H9 (cell line): Measurements from ENCODE around the gene FAM83C. TPM values are rescaled to one million over a fixed set of nuclear protein-coding genes. Genes with fewer than 3 reads are reported as not detected.

Source experiments
- DNase-seq: peaks from one replicate; pipeline ENCODE4 v3.0.0-alpha.2; 2017
- H2AFZ ChIP-seq: one replicate; pipeline ENCODE4 v1.6.1; 2013; ENCODE audit warnings: mild to moderate bottlenecking, low read length, control low read depth, moderate library complexity
- H2AK5ac ChIP-seq: 2 replicates; pipeline ENCODE4 v1.6.1; 2013; ENCODE audit warnings: low read length, control low read depth, mixed read lengths; ENCODE audit not compliant: insufficient read length
- H2BK120ac ChIP-seq: one replicate; pipeline ENCODE4 v1.6.1; 2013; ENCODE audit warnings: low read depth, mild to moderate bottlenecking, low read length, control low read depth, inconsistent platforms; ENCODE audit not compliant: poor library complexity, severe bottlenecking
- H2BK12ac ChIP-seq: 2 replicates; pipeline ENCODE4 v1.6.1; 2013; ENCODE audit warnings: low read length, control low read depth, mixed read lengths, low read depth; ENCODE audit not compliant: insufficient read length
- H2BK15ac ChIP-seq: 2 replicates; pipeline ENCODE4 v1.6.1; 2013; ENCODE audit warnings: low read depth, low read length, control low read depth
- H2BK20ac ChIP-seq: one replicate; pipeline ENCODE4 v1.6.1; 2013; ENCODE audit warnings: low read depth, mild to moderate bottlenecking, low read length, control low read depth, inconsistent platforms; ENCODE audit not compliant: poor library complexity, severe bottlenecking
- H2BK5ac ChIP-seq: 2 replicates; pipeline ENCODE4 v1.6.1; 2013; ENCODE audit warnings: low read length, control low read depth, mixed read lengths; ENCODE audit not compliant: insufficient read length
- H3K14ac ChIP-seq: 2 replicates; pipeline ENCODE4 v1.6.1; 2013; ENCODE audit warnings: low read length, control low read depth; ENCODE audit not compliant: insufficient read depth
- H3K18ac ChIP-seq: 2 replicates; pipeline ENCODE4 v1.6.1; 2013; ENCODE audit warnings: low read depth, mild to moderate bottlenecking, mixed read lengths, low read length, control low read depth; ENCODE audit not compliant: insufficient read length
- H3K23ac ChIP-seq: 2 replicates; pipeline ENCODE4 v1.6.1; 2013; ENCODE audit warnings: low read length, control low read depth, mixed read lengths, low read depth; ENCODE audit not compliant: insufficient read length
- H3K23me2 ChIP-seq: 2 replicates; pipeline ENCODE4 v1.6.1; 2013; ENCODE audit warnings: low read depth, mild to moderate bottlenecking, mixed read lengths, low read length, control low read depth; ENCODE audit not compliant: insufficient read length, poor library complexity, severe bottlenecking
- H3K27ac ChIP-seq: 2 replicates; pipeline ENCODE4 v1.5.1; 2013; ENCODE audit warnings: low read length, control low read depth, mixed read lengths, low read depth; ENCODE audit not compliant: insufficient read length
- H3K27me3 ChIP-seq: 2 replicates; pipeline ENCODE4 v1.6.1; 2013; ENCODE audit warnings: low read length, control low read depth, inconsistent platforms; ENCODE audit not compliant: insufficient read depth
- H3K4ac ChIP-seq: 2 replicates; pipeline ENCODE4 v1.6.1; 2013; ENCODE audit warnings: low read depth, mild to moderate bottlenecking, control low read depth, inconsistent platforms, low read length, moderate library complexity
- H3K4me1 ChIP-seq: 2 replicates; pipeline ENCODE4 v1.6.1; 2013; ENCODE audit warnings: low read length, control low read depth, inconsistent platforms; ENCODE audit not compliant: insufficient read depth
- H3K4me2 ChIP-seq: 2 replicates; pipeline ENCODE4 v1.6.1; 2013; ENCODE audit warnings: low read length, control low read depth, mixed read lengths; ENCODE audit not compliant: insufficient read length, insufficient read depth
- H3K56ac ChIP-seq: 2 replicates; pipeline ENCODE4 v1.6.1; 2013; ENCODE audit warnings: low read depth, mild to moderate bottlenecking, mixed read lengths, low read length, control low read depth; ENCODE audit not compliant: insufficient read length
- H3K79me1 ChIP-seq: 2 replicates; pipeline ENCODE4 v1.6.1; 2013; ENCODE audit warnings: low read depth, mild to moderate bottlenecking, moderate library complexity, low read length, control low read depth, inconsistent platforms; ENCODE audit not compliant: insufficient read depth, poor library complexity, severe bottlenecking
- H3K79me2 ChIP-seq: 2 replicates; pipeline ENCODE4 v1.6.1; 2013; ENCODE audit warnings: low read length, control low read depth, inconsistent platforms; ENCODE audit not compliant: insufficient read depth
- H3K9ac ChIP-seq: 2 replicates; pipeline ENCODE4 v1.6.1; 2013; ENCODE audit warnings: low read length, control low read depth, mixed read lengths; ENCODE audit not compliant: insufficient read length; ENCODE audit errors: extremely low read depth
- H3K9me3 ChIP-seq: one replicate; pipeline ENCODE4 v1.6.1; 2013; ENCODE audit warnings: low read depth, low read length, inconsistent platforms; ENCODE audit not compliant: control insufficient read depth
- H3T11ph ChIP-seq: one replicate; pipeline ENCODE4 v1.6.1; 2013; ENCODE audit warnings: mild to moderate bottlenecking, low read length, control low read depth, inconsistent platforms
- H4K20me1 ChIP-seq: one replicate; pipeline ENCODE4 v1.6.1; 2013; ENCODE audit not compliant: control insufficient read depth, insufficient read length, insufficient read depth
- H4K5ac ChIP-seq: 2 replicates; pipeline ENCODE4 v1.6.1; 2013; ENCODE audit warnings: low read depth, mild to moderate bottlenecking, mixed read lengths, low read length, control low read depth; ENCODE audit not compliant: insufficient read length
- H4K8ac ChIP-seq: replicated peaks from 2 replicates; pipeline ENCODE4 v1.6.1; 2013; ENCODE audit warnings: low read length, control low read depth, mixed read lengths, low read depth; ENCODE audit not compliant: insufficient read length
- H4K91ac ChIP-seq: 2 replicates; pipeline ENCODE4 v1.6.1; 2013; ENCODE audit warnings: low read depth, mild to moderate bottlenecking, moderate library complexity, mixed read lengths, low read length, control low read depth; ENCODE audit not compliant: insufficient read length
- H3K27ac Mint-ChIP-seq, 3 experiments: 2 replicates in 2 of 3; 3 replicates in 1 of 3; pipeline ENCODE4 v1.8.0; 2020 to 2021; ENCODE audit warnings: mixed read lengths in 3 of 3, mild to moderate bottlenecking in 1 of 3, moderate library complexity in 1 of 3
- H3K27me3 Mint-ChIP-seq: 2 replicates; pipeline ENCODE4 v1.8.0; 2021; ENCODE audit warnings: low read depth, mild to moderate bottlenecking, moderate library complexity, mixed read lengths
- H3K36me3 Mint-ChIP-seq, 3 experiments: 2 replicates in 2 of 3; 3 replicates in 1 of 3; pipeline ENCODE4 v1.8.0; 2020 to 2021; ENCODE audit warnings: low read depth in 3 of 3, mixed read lengths in 3 of 3; ENCODE audit not compliant: insufficient read depth in 1 of 3
- H3K4me1 Mint-ChIP-seq, 2 experiments: 2 replicates each; pipeline ENCODE4 v1.8.0; 2020; ENCODE audit warnings: mixed read lengths in 2 of 2
- H3K4me3 Mint-ChIP-seq, 2 experiments: 2 replicates in 1 of 2; 3 replicates in 1 of 2; pipeline ENCODE4 v1.8.0; 2020 to 2021; ENCODE audit warnings: mild to moderate bottlenecking in 2 of 2, mixed read lengths in 2 of 2, moderate library complexity in 1 of 2
- H3K9me3 Mint-ChIP-seq, 2 experiments: 2 replicates in 1 of 2; 3 replicates in 1 of 2; pipeline ENCODE4 v1.8.0; 2020; ENCODE audit warnings: mild to moderate bottlenecking in 2 of 2, mixed read lengths in 2 of 2, moderate library complexity in 1 of 2
- CTCF ChIP-seq: fragments of 200-600 bp; sonication (generic); conservative IDR thresholded peaks from 3 replicates; pipeline ENCODE4 v1.8.0; 2021; ENCODE audit warnings: antibody characterized with exemption, mild to moderate bottlenecking
- WGBS: extraction: QIAGEN DNeasy Blood & Tissue Kit; methylation state at CpG from one replicate; pipeline ENCODE4 v1.1.7; 2013; ENCODE audit warnings: missing lambda C conversion rate, low lambda C conversion rate, mixed read lengths; ENCODE audit not compliant: insufficient read length; ENCODE audit errors: extremely low coverage; 5-methylcytosine and 5-hydroxymethylcytosine counted together
- total RNA-seq: library from RNA; stranded (reverse); gene quantifications from 2 replicates; pipeline ENCODE4 v1.2.1, GENCODE V29; 2021

The FAM83C gene
- total RNA-seq, 1 experiment from 2014 or later, result not detected

- H3K27me3 Mint-ChIP-seq, result no peaks in the 10 kb centered on the region; the same call in 1 of the 2 replicates
- H3K27ac Mint-ChIP-seq, result peak within 1 kb of the TSS; percentile 87 to 93 (median 91)
- no CpG with 5 or more reads among the region's 61 CpGs for WGBS
Measured at GRCh38 chr20:35284267-35284991, 7.8 kb downstream of the FAM83C start, which contains the start of gene EIF6. Gene EIF6, minus strand, starts transcription at chr20:35284772. Its CDS starts 285 bp downstream, at chr20:35284487.

More at GRCh38 chr20:35284267-35284991, 7.8 kb downstream of the FAM83C start, which contains the start of gene EIF6:
- peak within 1 kb of the TSS; percentile 83 for H3K14ac ChIP-seq
- peak; percentile 88 for DNase-seq
- H2BK12ac ChIP-seq, result no peak within 1 kb of the TSS
- H3K27ac ChIP-seq, result no peak within 1 kb of the TSS
- no peaks in the 10 kb centered on the region for H4K20me1 ChIP-seq
- H3K9ac ChIP-seq, result peak within 1 kb of the TSS; percentile 83
- H2AFZ ChIP-seq, result peak within 1 kb of the TSS; percentile 53
- H3K4ac ChIP-seq, result no peak within 1 kb of the TSS
- TF ChIP-seq CTCF, result no peak
- H4K8ac ChIP-seq, result no peak within 1 kb of the TSS
- no peaks in the 10 kb centered on the region for H3K79me1 ChIP-seq
- H3K4me3 Mint-ChIP-seq, result peak within 1 kb of the TSS; percentile 88 to 96
- H3K4me1 Mint-ChIP-seq, result peaks cover 18 to 20% of the 10 kb centered on the region in 2 experiments
- H2BK15ac ChIP-seq, result no peak within 1 kb of the TSS
- peak within 1 kb of the TSS; percentile 66 for H3K18ac ChIP-seq
- peaks cover 15 to 39% (median 39%) of the 10 kb centered on the region in 3 experiments for H3K36me3 Mint-ChIP-seq
- H3T11ph ChIP-seq, result no peak within 1 kb of the TSS
- peaks cover 11% of the 10 kb centered on the region for H3K79me2 ChIP-seq
- H3K4me1 ChIP-seq, result peaks cover 7% of the 10 kb centered on the region
- no peaks in the 10 kb centered on the region for H3K27me3 ChIP-seq
- H2BK5ac ChIP-seq, result no peak within 1 kb of the TSS
- no peaks in the 10 kb centered on the region for H3K9me3 Mint-ChIP-seq
- H3K4me2 ChIP-seq, result peak within 1 kb of the TSS; percentile 93
- no peak within 1 kb of the TSS for H3K56ac ChIP-seq
- no peak within 1 kb of the TSS for H2BK20ac ChIP-seq
- H3K23me2 ChIP-seq, result peaks cover 4% of the 10 kb centered on the region
- H2BK120ac ChIP-seq, result no peak within 1 kb of the TSS
- H2AK5ac ChIP-seq, result no peak within 1 kb of the TSS
- no peak within 1 kb of the TSS for H4K5ac ChIP-seq
- no peak within 1 kb of the TSS for H4K91ac ChIP-seq
- no peak within 1 kb of the TSS for H3K23ac ChIP-seq
- no peaks in the 10 kb centered on the region for H3K9me3 ChIP-seq
